GM18517 (cell line): Measurements from ENCODE around the gene TNP2.

Source experiments
- ATAC-seq: cut with Tn5 transposase; IDR thresholded peaks from one replicate; pipeline ENCODE4 v1.9.1; 2021; ENCODE audit warnings: mild to moderate bottlenecking, moderate library complexity; ENCODE audit not compliant: unreplicated experiment

The TNP2 gene

DNA sequence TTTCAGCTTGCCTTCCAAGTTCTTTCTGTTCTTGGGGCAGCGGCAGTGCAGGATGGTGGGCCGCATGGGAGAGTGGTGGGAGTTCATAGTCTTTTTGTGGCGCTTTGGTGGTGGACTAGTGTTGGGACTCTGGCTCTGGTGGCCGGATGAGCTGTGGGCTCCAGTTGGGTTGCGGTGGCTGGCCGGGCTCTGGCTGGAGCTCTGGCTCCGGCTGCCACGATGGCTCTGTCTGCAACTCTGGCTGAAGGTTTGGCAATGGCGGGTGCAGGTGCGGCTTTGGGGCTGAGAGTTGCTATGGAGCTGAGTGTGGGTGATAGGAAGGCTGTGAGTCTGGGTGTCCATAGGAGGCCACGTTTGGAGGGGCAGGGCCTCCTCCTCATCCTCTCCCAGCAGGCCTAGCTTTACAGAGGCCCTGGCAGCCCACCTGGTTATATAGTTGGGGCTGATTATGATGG is at the start of gene TNP2:
Gene TNP2, minus strand, starts transcription at position 405 of the 455 bp plus-strand sequence. Its CDS starts 63 bp downstream, at position 342.
- no peak for ATAC-seq

- ATAC-seq, result no peak
Observed at GRCh38 chr16:11318817-11319216, 49.7 kb upstream of the TNP2 start.

DNA sequence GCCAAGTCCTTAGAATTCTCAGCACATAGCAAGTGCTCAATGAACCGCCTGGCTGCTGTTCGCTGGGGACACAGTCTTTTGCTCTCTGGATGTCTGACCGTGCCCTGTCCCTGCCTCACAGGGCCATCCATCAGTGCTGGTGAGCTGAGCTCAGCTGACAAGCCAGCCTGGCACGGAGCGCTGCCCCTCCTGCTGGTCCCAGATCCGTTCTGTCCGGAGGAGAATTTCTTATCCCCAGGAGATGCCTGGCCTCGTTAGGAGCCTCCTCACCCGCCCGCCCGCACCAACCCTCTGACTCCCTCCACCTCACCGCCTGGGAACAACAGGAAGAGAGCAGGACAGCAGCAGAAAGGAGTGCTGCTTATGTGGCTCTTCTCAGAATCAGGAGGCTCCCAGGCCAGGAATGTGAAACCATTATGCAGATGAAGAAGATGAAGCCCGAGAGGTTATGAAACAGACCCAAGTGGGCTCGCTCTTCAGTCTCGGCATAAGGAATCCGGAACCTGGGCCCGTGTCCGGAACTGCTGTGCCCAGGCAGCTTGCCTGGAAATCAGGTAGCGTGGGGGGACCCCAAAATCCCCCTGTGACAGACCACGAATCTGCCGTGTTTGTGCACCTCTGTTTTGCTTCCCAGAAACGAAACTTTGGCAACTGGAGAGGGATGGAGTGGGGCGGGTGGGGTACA is 47.3 kb upstream of the TNP2 start:
- ATAC-seq, result no peak

DNA sequence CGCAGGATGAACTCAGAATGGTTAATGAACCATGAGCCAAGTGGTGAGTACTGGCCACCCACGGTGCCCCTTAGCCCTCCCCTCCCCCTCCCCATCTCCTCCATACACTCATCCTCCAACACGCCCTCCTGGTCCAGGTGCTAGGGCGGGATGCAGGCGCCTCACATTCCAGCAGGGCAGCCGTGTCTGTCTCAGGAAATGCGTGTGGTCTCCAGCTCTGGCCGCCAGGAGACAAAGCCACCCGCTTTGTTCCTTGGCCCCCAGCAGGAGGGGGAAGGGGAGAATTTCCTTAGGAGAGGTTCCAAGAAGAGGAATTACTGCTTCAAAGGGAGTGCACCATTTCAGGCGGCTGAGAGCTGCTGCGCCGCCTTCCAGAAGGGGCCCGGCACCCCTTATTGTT is 46.4 kb upstream of the TNP2 start:
- no peak for ATAC-seq

DNA sequence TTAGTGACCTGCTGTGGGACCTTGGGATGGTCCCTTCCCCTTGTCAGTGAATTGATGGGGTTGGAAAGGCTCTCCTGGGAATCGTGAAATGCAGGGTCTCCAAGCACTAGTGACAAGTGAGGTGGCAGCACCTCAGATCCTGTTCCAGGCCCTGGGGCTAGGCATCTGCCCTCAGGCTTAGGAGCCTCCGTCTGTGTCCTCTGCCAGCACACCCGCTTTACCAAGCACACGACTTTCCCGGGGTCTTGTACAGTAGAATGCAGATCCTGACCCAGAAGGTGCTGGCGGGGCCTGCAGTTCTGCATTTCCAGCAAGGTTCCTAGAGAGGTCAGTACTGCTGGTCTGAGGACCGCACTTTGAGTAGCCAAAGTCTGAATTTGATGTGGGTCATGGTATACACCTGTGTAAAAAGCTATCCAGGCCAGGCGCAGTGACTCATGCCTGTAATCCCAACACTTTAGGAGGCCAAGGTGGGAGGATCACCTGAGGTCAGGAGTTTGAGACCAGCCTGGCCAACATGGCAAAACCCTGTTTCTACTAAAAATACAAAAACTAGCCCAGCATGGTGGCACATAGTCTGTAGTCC is 45.3 kb upstream of the TNP2 start:
- ATAC-seq, result no peak

DNA sequence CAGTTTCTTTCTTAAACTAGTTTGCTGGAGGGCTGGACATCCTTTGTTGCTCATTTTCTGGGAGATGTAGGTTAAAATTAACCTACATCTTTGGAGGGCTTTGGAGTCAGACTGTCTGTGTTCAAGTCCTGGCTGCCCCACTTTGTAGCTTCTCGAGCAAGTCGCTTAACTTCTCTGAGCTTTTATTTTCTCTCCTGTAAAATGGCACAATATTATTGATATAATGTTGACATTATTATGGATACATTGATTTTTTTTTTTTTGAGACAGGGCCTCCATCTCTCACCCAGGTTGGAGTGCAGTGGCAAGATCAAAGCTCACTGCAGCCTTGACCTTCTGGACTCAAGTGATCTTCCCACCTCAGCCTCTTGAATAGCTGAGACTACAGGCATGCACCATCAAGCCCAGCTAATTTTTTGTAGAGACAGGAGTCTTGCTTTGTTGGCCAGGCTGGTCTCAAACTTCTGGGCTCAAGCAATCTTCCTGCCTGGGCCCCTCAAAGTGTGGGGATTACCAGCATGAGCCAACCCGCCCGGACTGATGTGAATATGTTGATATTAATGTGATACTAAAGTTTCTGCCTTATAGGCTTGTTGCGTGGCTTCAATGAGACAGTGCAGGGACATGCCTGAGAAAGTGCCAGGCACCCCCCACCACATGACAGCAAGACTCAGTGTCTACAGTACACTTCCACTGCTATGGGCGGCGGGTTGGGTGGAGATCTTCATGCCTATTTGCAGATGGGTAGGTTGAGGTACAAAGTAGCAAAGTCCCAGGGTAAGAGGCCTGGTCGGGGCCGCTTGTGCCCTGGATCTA is 44.6 kb upstream of the TNP2 start:
- no peak for ATAC-seq

DNA sequence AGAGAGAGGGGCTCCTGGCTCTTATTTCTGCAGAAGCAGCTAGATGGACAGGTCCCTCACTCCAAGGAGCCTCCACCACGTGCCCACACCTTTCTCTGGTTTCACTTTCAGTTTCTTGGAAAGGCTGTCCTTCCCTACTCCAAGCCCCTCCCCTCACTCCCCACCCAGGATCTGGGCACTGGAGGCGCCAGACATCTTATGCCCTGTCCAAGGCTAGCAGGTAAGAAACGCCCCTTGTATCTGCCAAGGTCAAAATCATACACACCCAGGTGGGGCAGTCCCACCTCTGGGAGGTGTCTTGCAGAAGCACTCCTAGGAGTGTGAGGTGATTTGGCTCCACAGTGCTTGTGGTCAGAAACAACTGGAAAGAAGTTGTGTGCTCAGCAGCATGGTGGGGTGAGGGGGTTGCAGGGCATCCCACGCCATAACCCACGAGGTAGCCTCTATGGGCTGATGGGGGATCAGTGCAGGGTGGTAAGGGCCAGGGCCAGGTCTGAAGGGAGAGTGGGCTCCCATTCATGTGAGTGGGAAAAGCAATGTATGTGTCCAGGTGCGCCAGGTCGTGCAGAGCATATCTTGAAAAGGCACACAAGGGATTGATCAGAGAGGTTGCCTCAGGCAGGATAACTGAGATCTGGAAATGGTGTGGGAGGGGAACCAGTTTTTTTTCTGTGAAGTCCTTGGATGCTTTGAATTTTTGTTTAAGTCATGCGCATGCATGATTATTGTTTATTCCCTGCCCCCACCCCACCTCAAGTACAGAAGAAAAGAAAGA is 43.8 kb upstream of the TNP2 start:
- no peak for ATAC-seq

- ATAC-seq, result peak; percentile 50
Observed at GRCh38 chr16:11310997-11311561, 42.0 kb upstream of the TNP2 start.

DNA sequence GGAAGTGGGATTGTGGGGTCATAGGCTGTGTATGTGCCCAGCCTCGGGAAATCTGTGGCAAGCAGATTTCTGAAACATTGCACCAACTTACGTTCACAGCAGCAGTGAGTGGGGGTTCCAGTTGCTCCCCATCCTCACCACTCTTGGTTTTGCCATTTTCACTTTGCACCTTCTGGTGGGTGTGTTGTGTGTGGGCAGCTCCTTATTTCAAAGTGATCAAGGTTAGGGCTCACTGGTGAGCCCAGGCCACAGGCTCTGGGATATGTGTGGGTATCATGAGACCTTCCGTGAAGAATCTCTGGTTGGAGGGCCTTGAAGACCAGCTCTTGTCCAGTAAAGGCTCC is 41.5 kb upstream of the TNP2 start:
- no peak for ATAC-seq

DNA sequence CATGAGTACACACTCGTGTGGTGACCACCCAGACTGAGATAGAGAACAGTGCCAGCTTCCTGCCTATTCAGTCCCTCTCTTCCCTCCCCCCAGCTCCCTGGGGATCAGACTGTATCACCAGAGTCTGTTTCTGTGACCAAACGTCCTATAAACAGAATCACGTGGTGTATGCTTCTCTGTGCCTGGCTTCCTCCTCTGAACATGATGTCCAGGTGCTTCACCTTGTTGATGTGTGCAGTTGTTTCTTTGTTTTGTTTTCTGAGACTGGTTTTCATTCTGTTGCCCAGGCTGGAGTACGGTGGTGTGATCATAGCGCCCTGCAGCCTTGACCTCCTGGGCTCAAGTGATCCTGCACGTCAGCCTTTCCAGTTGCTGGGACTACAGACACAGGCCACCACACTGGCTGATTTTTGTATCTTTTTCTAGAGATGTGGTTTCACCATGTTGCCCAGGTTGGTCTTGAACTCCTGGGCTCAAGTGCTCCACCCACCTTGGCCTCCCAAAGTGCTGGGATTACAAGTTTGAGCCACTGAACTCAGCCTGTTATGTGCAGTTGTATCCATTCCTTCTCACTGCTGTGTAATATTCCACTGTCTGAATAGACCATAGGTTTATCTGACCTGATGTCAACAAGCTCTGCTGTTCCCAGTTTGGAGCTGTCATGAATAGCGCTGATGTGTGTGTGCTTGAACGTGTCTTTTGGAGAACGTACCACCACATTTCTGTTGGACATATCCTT is 40.9 kb upstream of the TNP2 start:
- peak; percentile 49 for ATAC-seq

GRCh38 chr16:11308493-11309283 is 39.6 kb upstream of the TNP2 start:
- no peak for ATAC-seq

DNA sequence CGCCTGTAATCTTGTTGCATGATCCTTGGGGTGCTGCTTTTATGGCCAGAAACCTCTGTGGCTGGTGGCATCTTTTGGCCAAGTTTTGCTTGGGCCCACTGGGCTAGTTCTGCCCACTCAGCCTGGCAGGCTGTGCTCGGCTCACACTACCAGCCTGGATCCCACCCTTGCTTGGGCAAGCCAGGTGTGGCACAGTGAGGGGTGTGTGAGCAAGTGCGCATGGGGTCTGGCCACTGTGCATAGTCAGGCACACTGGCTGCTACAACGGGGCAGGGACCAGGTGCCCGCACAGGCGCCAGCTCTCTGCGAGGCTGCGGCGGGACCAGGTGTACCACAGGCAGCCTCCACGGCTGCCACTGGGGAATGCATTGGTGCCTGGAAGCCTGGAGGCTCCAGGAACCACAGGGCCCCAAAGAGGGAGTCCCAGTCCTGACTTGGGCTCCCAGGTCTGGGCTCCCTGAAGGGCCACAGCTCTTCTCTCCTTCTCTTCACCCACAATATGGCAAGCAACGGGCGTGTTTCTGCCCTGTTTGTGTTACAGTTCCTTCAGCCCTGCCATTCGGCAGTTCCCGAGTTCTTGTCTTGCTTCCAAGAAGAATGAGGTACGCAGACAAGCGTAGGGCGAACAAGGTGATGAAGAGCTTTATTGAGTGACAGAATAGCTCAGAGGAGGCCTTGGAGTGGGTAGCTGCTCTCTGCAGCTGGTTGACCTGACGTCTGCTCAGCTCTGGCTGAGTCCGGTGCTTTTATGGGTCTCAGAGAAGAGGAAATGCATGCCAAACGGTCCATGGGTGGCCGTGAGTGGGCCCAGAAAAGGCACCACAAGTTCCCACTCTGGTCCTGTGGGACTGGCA is 38.7 kb upstream of the TNP2 start:
- no peak for ATAC-seq

- no peak for ATAC-seq
Observed at GRCh38 chr16:11306997-11307638, 38.0 kb upstream of the TNP2 start.

DNA sequence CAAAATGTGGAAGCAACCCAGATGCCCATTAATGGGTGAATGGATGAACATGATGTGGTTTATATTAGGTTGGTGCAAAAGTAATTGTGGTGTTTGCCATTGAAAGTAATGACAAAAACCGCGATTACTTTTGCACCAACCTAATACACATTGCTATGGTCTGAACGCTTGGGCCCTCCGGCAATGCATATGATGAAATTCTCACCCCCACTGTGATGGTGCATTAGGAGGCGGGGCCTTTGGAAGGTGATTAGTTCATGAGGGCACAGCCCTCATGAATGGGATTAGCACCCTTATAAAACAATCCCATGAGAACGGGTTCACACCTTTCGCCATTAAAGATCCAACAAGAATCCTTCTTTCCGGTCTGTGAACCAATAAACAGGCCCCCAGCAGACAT is 37.3 kb upstream of the TNP2 start:
- no peak for ATAC-seq

- ATAC-seq, result no peak
Observed at GRCh38 chr16:11303405-11304138, 34.4 kb upstream of the TNP2 start.

DNA sequence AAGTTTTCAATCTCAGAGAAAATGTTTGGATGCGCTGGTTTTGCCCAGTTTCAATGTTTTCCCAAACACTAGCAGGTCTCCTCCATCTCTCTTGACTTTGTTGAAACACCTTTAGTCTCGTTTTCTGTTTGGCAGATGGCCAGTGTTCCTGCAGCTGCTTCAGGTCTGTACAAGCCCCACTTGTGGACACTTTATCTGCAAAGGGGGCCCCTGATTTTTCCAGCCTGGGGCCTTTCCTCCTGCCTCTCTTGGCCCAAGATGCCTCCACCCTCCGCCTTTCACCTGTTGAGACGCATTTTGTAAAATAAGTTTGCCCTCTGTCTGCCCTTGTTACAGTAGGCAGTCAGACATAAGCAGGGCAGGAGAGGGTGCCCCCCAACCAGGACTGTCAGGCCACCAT is 33.9 kb upstream of the TNP2 start:
- ATAC-seq, result no peak
